HG03571 (cell line): ENCODE measurements around the gene SYNDIG1.

Experiments used
- ATAC-seq: cut with Tn5 transposase; IDR thresholded peaks from one replicate; pipeline ENCODE4 v1.9.1; 2021; ENCODE audit not compliant: unreplicated experiment

SYNDIG1 gene

GRCh38 chr20:24704899-24705298 lies 235.5 kb downstream of the SYNDIG1 start:
- ATAC-seq, result no peak

DNA sequence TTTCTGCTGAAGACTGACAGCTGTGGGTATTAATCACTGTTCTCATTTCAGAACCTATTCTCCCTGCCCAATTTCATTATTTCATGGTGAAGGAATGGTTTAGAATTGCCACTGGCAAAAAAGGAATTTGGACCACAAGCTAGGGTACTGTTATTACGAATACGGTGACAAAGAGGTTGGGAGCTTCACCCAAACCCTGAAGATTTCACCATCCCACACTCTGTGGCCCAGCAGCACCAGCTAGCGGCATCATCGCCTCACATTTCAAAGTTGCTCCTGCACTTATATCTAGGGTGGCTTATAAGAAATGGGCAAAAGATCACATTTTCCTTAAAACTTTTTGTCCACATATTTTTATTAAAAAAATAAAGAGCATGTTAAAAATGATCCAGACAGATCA lies 236.1 kb downstream of the SYNDIG1 start:
- ATAC-seq, result no peak

- ATAC-seq, result no peak
These were observed 239.2 kb downstream of the SYNDIG1 start for GRCh38 chr20:24708411-24709295.
